MM.1S (cell line): Measurements from ENCODE around the gene CCDC71L.

Source experiments
- EZH2 ChIP-seq: fragments of 300-600 bp; sonication (generic); optimal IDR thresholded peaks from 2 replicates; pipeline ENCODE3; 2017; ENCODE audit warnings: low read depth, mild to moderate bottlenecking, antibody characterized with exemption, low read length, mixed read lengths
- EZH2phosphoT487 ChIP-seq: fragments of 300-600 bp; sonication (generic); IDR thresholded peaks from 2 replicates; pipeline ENCODE4 v1.6.1; 2018; ENCODE audit warnings: antibody characterized with exemption, low read length
- TF ChIP-seq, protein P1 (sequence below): fragments of 300-600 bp; sonication (generic); IDR thresholded peaks from 2 replicates; pipeline ENCODE4 v1.5.1; 2016; ENCODE audit warnings: antibody characterized with exemption, low read length, mixed read lengths

DNA sequence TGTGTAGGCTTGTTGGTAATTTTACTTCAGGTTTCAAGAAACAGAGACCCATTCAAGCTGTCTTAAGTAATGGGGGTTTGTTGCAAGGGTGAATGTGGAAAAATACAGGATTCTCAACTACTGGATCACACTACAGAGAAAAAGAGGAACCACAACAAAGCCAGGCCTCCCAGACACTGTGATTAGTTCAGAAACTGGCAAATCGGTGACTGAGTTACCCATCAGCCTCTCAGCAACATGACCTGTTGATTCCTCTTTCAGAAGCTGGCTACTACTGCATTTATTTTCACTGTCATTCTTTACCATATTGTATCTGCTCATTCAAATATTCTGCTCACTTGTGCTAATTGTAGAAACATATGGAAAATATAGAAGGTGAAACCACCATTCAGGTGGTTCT lies 16.0 kb downstream of the CCDC71L start:
- TF ChIP-seq, protein P1, sequence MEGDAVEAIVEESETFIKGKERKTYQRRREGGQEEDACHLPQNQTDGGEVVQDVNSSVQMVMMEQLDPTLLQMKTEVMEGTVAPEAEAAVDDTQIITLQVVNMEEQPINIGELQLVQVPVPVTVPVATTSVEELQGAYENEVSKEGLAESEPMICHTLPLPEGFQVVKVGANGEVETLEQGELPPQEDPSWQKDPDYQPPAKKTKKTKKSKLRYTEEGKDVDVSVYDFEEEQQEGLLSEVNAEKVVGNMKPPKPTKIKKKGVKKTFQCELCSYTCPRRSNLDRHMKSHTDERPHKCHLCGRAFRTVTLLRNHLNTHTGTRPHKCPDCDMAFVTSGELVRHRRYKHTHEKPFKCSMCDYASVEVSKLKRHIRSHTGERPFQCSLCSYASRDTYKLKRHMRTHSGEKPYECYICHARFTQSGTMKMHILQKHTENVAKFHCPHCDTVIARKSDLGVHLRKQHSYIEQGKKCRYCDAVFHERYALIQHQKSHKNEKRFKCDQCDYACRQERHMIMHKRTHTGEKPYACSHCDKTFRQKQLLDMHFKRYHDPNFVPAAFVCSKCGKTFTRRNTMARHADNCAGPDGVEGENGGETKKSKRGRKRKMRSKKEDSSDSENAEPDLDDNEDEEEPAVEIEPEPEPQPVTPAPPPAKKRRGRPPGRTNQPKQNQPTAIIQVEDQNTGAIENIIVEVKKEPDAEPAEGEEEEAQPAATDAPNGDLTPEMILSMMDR, result no peak
- TF ChIP-seq EZH2 (no peak), EZH2phosphoT487 (no peak)
